Endothelial cell of hepatic sinusoid (primary cell): ENCODE measurements around the gene SLC3A2.

Experiments used
- in situ Hi-C: cut with HindIII; loops from 2 replicates; pipeline ENCODE4 v1.10.0; 2017; ENCODE audit warnings: low sequenced_read_pairs

The SLC3A2 gene

DNA sequence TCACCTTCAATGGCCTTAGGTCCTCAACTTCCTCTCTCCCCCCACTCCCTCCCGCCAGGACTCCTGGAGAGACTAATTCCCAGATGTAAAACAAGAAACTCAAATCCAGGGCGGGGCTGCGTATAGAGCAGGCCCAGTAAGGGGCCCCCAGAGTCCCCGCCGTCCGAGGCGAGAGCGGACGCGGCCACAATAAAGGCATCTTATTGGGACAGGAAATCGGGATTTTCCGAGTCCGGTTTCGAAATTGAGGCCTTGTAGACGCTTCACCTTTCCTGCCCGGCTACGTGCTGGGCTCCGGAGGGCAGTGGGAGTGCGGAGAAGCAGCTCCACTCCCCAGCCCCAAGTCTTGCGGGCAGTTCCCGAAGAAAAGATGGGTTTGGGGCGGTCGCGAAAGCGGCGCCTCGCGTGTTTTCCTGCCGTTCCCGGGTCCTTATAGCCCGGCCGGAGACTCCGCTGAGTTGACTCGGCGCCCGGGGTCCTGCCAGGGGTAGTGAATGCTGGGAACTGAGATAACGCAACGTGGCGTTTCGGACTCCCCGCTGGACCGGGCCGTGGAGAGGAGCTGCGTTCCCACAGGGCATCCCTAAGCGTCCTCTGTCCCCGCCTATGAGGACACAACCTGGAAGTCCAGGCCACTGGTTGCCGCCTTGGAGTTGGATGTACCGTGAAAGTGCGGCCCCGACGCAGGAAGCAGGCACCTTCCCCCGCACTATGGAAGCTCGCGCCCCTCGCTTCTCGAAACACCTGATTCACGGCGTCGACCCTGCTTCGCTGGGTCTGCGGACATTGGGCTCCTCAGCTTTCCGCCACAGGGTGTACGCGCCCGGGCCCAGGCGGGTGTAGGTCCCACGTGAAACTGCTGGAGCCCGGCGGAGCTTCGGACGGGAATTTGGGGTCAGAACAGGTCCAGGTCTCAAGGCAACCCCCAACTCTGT, 45.3 kb downstream of the SLC3A2 start:
- in situ Hi-C loops, result no loop called here

DNA sequence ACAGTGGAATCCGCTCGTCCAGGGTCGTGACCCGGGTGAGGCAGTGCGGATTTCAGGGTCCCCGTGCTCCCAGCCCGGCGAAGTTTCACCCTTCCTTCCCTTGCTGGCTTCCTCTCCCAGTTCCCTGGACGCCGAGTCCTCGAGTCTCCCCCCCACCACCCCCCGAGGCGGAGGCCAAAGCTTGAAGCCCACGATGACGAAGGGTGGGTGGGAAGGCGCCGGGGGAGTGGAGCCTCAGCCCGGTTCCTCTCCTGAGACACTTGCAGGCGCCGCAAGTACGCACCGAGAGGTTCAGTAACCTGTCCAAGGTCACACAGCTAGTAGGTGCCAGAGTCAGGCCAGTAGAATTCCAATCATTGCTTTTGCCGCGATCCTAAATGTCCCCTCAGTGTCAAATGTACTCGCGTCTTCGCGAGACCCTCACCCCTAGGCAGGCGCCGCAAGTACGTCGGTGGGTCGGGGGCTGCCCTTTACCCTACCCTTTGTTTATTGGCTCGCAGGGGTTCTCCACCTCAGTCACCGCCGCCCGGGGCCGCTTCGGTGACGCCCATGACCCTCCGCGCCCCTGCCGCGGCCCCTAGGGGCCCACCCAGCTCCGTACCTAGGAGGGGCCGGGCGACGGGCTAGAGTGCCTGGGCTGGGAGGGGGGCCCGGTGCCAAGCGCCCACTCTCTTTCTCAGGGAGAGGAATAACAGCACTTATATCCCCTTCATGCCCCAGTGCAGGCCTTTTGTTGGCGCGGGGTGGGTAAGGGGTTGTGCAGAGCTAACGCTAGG, 46.2 kb downstream of the SLC3A2 start:
- in situ Hi-C loops, result no loop called here

DNA sequence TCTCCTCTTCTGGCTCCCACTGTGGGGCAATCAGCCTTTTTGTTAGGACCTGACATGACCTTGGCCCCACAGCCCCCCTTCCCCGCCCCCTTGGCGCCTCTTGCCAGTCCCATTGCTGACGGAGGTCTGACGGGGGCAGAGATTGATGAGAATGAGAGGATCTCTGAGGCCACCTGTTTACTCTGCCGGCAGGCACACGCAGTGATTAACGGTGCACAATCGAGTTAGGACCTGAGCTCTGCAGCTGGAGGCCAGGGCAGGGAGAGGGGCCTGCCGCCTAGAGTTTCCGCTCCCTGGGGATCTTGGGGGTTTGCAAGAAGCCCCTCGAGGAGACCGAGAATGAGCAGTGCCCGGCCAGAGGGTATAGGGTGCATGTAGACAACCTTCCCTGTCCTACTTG, 47.3 kb downstream of the SLC3A2 start:
- in situ Hi-C loops, result no loop called here

DNA sequence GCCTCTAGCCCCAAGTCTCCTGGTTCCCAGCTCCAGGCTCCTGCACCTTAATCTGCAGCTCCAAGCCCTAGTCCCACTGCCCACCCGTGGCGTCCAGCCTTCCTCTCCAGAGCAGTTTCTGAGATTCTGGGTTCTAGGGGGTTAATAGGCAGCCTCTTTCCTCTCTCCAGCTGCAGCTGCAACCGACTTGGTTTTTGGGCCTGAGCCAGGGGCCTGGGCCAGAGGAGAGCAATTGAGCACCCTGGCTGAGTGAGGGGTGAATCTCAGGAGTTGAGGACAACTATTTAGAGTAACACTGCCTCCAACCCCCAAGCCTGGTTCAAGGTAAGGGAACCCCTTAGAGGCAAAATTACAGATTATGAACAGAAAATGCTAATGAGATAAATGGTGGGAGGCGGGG, 49.5 kb downstream of the SLC3A2 start:
- in situ Hi-C loops, result no loop called here

DNA sequence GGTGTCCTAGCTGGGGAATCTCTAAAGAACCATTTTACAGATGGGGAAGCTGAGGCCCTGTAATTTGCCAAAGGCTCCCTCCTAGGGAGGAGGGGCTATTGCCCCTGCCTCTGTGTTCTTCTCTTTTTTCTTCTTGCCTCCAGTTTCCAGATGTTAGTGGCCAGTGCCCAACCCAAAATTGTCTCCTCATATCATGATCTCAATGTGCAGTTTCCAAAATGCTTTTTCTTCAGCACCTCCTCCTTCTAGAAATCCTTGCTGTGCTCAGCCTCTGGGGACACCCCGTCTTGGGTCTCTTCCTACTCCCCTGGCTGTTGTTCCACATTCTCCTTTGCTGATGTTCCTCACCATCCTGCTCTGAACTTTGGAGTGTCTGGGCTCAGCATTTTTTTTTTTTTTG, 50.0 kb downstream of the SLC3A2 start:
- in situ Hi-C loops, result no loop called here

DNA sequence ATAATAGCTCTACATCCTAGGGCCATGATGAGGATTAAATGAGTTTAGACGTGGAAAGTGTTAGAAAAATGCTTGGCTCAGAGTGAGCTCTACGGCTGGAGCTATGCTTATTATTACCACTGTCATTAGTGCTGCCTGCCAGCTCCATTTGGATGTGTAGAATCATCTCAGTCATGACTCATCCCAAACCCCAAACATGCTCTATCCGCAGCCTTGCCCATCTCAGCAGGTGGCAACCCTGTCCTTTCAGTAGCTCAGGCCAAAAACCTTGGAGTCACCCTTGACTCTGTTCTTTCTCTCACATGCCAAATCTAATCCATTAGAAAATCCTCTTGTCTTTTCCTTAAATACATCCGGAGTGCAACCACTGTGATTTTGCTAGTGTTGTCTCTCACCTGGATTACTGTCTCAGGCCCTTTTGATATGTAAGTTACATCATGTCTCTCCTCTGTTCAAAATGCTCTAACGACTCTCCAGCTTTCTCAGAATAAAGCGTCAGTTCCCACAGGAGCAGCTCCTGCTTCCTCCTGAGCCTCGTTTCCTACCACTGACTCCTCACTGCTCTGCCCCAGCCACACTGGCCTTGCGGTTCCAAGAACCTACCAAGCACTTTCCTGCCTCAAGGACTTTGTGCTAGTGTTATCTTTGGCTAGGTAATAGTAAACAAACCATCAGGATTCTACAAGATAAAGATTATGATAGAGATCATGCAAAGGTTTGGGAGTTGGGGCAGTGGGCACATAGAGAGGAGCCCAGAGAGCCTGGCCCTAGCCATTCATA, 51.0 kb downstream of the SLC3A2 start:
- in situ Hi-C loops, result no loop called here

DNA sequence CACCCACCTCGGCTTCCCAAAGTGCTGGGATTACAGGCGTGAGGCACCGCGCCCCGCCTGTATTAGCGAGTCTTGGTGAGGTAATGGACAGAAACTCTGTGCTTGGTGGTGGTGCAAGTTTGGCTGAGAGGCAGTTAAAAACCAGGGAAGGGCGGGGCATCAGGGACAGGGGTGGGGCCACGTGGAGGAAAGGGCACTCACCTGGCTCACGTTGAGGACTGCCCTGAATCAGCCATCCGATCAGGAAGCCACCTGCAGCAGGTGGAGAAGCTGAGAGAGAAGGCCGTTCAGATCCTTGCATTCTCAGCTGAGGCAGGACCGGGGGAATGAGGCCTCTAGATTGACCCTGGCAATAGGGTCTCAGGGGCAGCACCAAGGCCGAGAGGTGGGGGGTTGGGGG, 52.6 kb downstream of the SLC3A2 start:
- in situ Hi-C loops, result no loop called here

DNA sequence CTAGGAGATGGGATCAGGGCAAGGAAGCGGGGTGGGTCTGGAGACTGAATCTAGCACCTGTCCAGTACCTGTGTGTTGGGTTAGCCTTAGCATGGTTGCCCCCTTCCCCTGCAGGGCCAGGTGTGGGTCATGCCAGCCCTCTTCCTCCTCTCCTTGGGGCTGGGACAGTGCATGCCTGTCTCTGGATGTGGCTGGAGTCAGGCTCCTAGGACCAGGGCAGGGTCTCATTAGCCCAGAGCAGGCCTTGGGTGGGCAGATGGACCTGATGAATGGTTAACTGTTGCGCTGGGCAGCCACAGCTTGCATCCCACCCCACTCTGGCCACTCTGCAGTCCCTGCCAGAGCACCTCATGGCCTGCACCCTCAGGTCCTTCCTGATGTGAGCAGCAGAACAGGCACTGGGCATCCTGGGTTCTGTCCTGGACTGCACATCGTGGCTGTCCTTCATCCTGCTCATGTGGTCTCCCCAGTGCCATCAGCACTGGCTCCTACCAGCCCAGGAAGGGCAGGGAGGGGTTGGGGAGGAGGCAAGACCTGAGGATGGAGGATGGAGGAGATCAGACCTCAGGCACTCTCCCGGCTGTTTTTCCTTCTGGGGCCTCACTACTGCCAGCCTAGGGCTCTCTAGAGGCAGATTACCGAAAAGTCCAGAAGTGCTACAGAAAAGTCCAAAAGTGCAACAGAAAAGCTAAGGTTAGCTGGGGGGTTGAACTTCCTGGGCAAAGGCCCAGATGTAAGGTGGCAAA, 53.2 kb downstream of the SLC3A2 start:
- in situ Hi-C loops, result no loop called here

DNA sequence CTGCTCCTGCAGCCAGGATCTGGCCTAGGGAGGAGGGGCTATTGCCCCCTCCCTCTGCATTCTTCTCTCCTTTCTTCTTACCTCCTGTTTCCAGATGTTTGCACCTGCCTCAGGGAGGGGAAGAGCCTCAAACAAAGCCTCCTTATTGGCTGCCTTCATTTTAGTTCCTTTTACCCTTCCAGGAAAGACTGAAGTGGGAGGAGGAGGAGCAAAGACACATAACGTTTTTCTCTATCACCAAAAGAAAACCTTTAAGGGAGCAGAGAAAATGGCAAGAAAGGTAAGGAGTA, 53.7 kb downstream of the SLC3A2 start:
- in situ Hi-C loops, result no loop called here

DNA sequence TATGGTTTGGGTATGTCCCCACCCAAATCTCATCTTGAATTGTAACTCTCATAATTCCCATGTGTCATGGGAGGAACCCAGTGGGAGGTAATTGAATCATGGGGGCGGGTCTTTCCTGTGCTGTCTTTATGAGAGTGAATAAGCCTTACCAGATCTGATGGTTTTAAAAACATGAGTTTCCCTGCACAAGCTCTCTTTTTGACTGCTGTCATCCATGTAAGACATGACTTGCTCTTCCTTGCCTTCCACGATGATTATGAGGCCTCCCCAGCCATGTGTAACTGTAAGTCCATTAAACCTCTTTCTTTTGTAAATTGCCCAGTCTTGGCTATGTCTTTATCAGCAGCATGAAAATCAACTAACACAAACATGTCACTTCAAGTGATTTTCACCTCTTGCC, 56.8 kb downstream of the SLC3A2 start:
- in situ Hi-C loops, result loop anchor here (5.0 kb wide), 1 partner anchor 70 kb away; no protein-coding TSS in a partner anchor
